Measurements from ENCODE around the gene PTPN7. TPM values are rescaled to one million over a fixed set of nuclear protein-coding genes. Genes with fewer than 3 reads are reported as not detected.
"Not testable (repeated sequence)": the region's sequence is repeated elsewhere in the genome, so short reads cannot be mapped to it uniquely, and the experiment has no call there.

Gene PTPN7
- total RNA-seq, 1 experiment from 2014 or later: not detected

GRCh38 chr1:202146279-202146678, 14.1 kb downstream of the PTPN7 start:
- ATAC-seq: no peak
- TF ChIP-seq, protein P1, sequence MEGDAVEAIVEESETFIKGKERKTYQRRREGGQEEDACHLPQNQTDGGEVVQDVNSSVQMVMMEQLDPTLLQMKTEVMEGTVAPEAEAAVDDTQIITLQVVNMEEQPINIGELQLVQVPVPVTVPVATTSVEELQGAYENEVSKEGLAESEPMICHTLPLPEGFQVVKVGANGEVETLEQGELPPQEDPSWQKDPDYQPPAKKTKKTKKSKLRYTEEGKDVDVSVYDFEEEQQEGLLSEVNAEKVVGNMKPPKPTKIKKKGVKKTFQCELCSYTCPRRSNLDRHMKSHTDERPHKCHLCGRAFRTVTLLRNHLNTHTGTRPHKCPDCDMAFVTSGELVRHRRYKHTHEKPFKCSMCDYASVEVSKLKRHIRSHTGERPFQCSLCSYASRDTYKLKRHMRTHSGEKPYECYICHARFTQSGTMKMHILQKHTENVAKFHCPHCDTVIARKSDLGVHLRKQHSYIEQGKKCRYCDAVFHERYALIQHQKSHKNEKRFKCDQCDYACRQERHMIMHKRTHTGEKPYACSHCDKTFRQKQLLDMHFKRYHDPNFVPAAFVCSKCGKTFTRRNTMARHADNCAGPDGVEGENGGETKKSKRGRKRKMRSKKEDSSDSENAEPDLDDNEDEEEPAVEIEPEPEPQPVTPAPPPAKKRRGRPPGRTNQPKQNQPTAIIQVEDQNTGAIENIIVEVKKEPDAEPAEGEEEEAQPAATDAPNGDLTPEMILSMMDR (conservative IDR thresholded peaks at IDR 0.05; ENCODE audit: low read depth, low read length): no peak
- TF ChIP-seq EZH2phosphoT487 (IDR thresholded peaks at IDR 0.05; ENCODE audit: borderline replicate concordance, low read length) (no peak), EZH2 (IDR thresholded peaks at IDR 0.05; ENCODE audit: low read length, unreplicated experiment) (no peak)
- H3K79me2 ChIP-seq (ENCODE audit: low read length): peaks cover 28% of the 10 kb centered on the region
- H3K9me2 ChIP-seq (replicated peaks; ENCODE audit: low read length): no peaks in the 10 kb centered on the region
- BruUV-seq (replicated peaks): no TSS peak
- peaks cover 14% of the 10 kb centered on the region; the same call in 1 of the 2 replicates for H3K4me1 ChIP-seq (ENCODE audit: insufficient read depth, low read length)
- no peak overlapping the region for H3K27ac ChIP-seq (ENCODE audit: low read length)
- H2AFZ ChIP-seq (ENCODE audit: low read length): no peak overlapping the region
- H3K9ac ChIP-seq (ENCODE audit: low read length): no peak overlapping the region
- no peak for DNase-seq
- no peaks in the 10 kb centered on the region for H3K27me3 ChIP-seq (ENCODE audit: low read length)
- no peaks in the 10 kb centered on the region for H3F3A ChIP-seq (ENCODE audit: low read length, unreplicated experiment)
- H3K36me3 ChIP-seq (ENCODE audit: low read depth, low read length): no peaks in the 10 kb centered on the region
- intact Hi-C loops (cut with micrococcal nuclease): no loop called here
- H3K4me2 ChIP-seq (ENCODE audit: low read length): no peak overlapping the region
- no peaks in the 10 kb centered on the region for H3K9me3 ChIP-seq (ENCODE audit: low read length)
- CTCF ChIA-PET: no interaction called here
- no peak overlapping the region for H3K4me3 ChIP-seq (ENCODE audit: low read length)
- H4K20me1 ChIP-seq (ENCODE audit: low read length): no peaks in the 10 kb centered on the region
- POLR2A ChIA-PET (ENCODE audit: unreplicated experiment): no interaction called here

GRCh38 chr1:202145744-202146140, 14.7 kb downstream of the PTPN7 start:
- Histone ChIP-seq H3K4me1 (ENCODE audit: insufficient read depth, low read length) (peaks cover 14% of the 10 kb centered on the region; the same call in 1 of the 2 replicates), H3K4me2 (ENCODE audit: low read length) (peak overlapping the region; percentile 97; the same call in 1 of the 2 replicates)
- DNase-seq: not testable (repeated sequence)

DNA sequence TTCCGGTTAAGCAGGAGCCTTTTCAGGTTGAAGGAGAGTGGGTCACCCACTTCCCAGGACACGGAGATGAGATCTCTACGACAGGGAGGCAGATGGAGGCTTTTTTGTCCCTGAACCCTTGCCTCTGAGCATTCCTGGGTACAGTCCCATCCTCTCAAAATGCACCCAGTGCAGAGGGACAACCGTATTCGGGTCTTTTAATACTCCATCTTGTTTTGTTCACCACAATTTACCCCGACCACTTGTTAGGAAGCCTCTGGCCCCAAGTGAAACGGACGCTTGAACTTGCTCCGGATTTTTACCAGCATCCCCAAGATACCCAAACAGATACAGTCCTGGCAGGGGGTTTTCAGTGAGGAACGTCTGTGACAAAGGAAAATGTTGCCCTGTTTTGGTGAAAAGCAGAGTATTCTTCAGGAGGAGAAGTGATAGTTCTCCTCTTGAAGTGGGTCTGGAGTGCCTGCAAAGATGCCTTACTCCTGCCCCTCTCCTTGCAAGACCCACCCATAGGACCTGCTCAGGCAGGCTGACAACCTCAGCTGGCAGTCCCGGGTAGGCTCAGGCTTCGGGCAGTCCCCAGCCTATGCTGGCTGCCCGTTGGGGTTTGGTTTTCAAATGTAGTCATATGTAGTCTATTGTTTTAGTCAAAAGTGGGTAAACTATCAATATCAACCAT, 15.2 kb downstream of the PTPN7 start:
- CTCF ChIA-PET: no interaction called here
- H3K36me3 ChIP-seq (ENCODE audit: low read depth, low read length): no peaks in the 10 kb centered on the region
- H3K9ac ChIP-seq (ENCODE audit: low read length): peak overlapping the region; percentile 80
- peak overlapping the region; percentile 98 for H2AFZ ChIP-seq (ENCODE audit: low read length)
- no peaks in the 10 kb centered on the region for H3F3A ChIP-seq (ENCODE audit: low read length, unreplicated experiment)
- H3K79me2 ChIP-seq (ENCODE audit: low read length): peaks cover 37% of the 10 kb centered on the region
- no peak overlapping the region for H3K27ac ChIP-seq (ENCODE audit: low read length)
- no peaks in the 10 kb centered on the region for H3K27me3 ChIP-seq (ENCODE audit: low read length)
- H3K9me2 ChIP-seq (replicated peaks; ENCODE audit: low read length): no peaks in the 10 kb centered on the region
- peaks cover 14% of the 10 kb centered on the region; the same call in 1 of the 2 replicates for H3K4me1 ChIP-seq (ENCODE audit: insufficient read depth, low read length)
- TF ChIP-seq, protein P1 (conservative IDR thresholded peaks at IDR 0.05; ENCODE audit: low read depth, low read length): no peak
- TF ChIP-seq EZH2phosphoT487 (IDR thresholded peaks at IDR 0.05; ENCODE audit: borderline replicate concordance, low read length) (no peak), EZH2 (IDR thresholded peaks at IDR 0.05; ENCODE audit: low read length, unreplicated experiment) (no peak)
- BruUV-seq (replicated peaks): TSS peak; percentile 70
- H3K4me2 ChIP-seq (ENCODE audit: low read length): peak overlapping the region; percentile 97
- intact Hi-C loops (cut with micrococcal nuclease): no loop called here
- H3K4me3 ChIP-seq (ENCODE audit: low read length): peak overlapping the region; percentile 84
- H4K20me1 ChIP-seq (ENCODE audit: low read length): no peaks in the 10 kb centered on the region
- DNase-seq (no peak), ATAC-seq (0 out of 2 replicates have a peak, but pooled peaks have one; percentile 6)
- H3K9me3 ChIP-seq (ENCODE audit: low read length): no peaks in the 10 kb centered on the region
- POLR2A ChIA-PET (ENCODE audit: unreplicated experiment): no interaction called here

More at GRCh38 chr1:202145744-202146140, 14.7 kb downstream of the PTPN7 start:
- H3K9me2 ChIP-seq (replicated peaks; ENCODE audit: low read length); H3K36me3 ChIP-seq (ENCODE audit: low read depth, low read length); H4K20me1 ChIP-seq (ENCODE audit: low read length); H3K9me3 ChIP-seq (ENCODE audit: low read length); intact Hi-C loops (cut with micrococcal nuclease); H3K9ac ChIP-seq (ENCODE audit: low read length); H3K27ac ChIP-seq (ENCODE audit: low read length); H3K4me3 ChIP-seq (ENCODE audit: low read length); CTCF ChIA-PET; H2AFZ ChIP-seq (ENCODE audit: low read length); H3F3A ChIP-seq (ENCODE audit: low read length, unreplicated experiment); ATAC-seq; BruUV-seq (replicated peaks); POLR2A ChIA-PET (ENCODE audit: unreplicated experiment); H3K27me3 ChIP-seq (ENCODE audit: low read length): not testable (repeated sequence)
- peaks cover 32% of the 10 kb centered on the region for H3K79me2 ChIP-seq (ENCODE audit: low read length)

All from PC-3 (cell line).